ENCODE data around the gene IFFO2.

GRCh38 chr1:18925279-18925678 is 31.2 kb downstream of the IFFO2 start:
- TF ChIP-seq CTCF (IDR thresholded peaks at IDR 0.05) (no peak), POLR2AphosphoS5 (IDR thresholded peaks at IDR 0.05; ENCODE audit: insufficient read depth in 1 of 2, low read depth in 1 of 2) (no peak)
